Measurements from ENCODE around the gene BAIAP2L2. TPM values are rescaled to one million over a fixed set of nuclear protein-coding genes. Genes with fewer than 3 reads are reported as not detected.
"Not testable (repeated sequence)": the region's sequence is repeated elsewhere in the genome, so short reads cannot be mapped to it uniquely, and the experiment has no call there.

Gene BAIAP2L2
- total and polyA plus RNA-seq, 3 experiments from 2014 or later = 0.53 to 0.58 TPM; not detected in 1

DNA sequence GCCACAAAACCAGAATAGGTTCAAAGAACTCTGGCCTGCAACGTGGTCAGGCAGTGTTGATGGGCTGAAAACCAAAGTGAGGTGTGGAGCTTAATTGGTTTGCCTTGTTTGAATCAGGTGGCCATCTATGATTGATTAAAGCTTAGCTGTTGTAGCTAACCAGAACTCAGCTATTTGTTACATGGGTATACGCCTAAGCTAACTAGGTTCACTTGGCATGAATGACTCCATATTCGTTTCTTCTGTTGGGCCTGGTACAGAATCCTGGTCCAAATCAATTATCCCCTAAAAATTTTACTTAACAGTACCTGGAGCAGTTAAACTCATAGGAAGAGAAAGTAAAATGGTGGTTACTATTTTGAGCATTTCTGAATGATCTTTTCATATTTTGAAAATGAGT lies 7.7 kb upstream of the BAIAP2L2 start:
- Histone ChIP-seq H3K4me1 (ENCODE audit: insufficient read depth, low read length) (no peaks in the 10 kb centered on the region), H3K4me3 (ENCODE audit: low read length) (no peak overlapping the region), H3K9me3 (ENCODE audit: low read length) (no peaks in the 10 kb centered on the region), H3K36me3 (ENCODE audit: insufficient read depth, low read length) (no peaks in the 10 kb centered on the region), H3K27me3 (ENCODE audit: insufficient read depth, low read length, poor library complexity, severe bottlenecking) (no peaks in the 10 kb centered on the region), H3K27ac (ENCODE audit: low read depth, low read length) (no peak overlapping the region)
- DNase-seq = no peak
- POLR2A ChIA-PET = no interaction called here
- peaks cover 4% of the 10 kb centered on the region in 3 donors for H3K4me1 Mint-ChIP-seq
- no peak overlapping the region for H3K4me3 Mint-ChIP-seq
- H3K36me3 Mint-ChIP-seq = peaks cover 3 to 27% (median 5%) of the 10 kb centered on the region in 3 donors
- no peaks in the 10 kb centered on the region for H3K9me3 Mint-ChIP-seq
- CTCF ChIA-PET = interaction anchor here (1.3 kb wide), 1 partner anchor 16 kb away, joined by 3 read pairs; no protein-coding TSS in a partner anchor
- peak overlapping the region in 2 of 8 donors; percentile 43 to 85 for H3K27ac Mint-ChIP-seq
- no peaks in the 10 kb centered on the region for H3K27me3 Mint-ChIP-seq

DNA sequence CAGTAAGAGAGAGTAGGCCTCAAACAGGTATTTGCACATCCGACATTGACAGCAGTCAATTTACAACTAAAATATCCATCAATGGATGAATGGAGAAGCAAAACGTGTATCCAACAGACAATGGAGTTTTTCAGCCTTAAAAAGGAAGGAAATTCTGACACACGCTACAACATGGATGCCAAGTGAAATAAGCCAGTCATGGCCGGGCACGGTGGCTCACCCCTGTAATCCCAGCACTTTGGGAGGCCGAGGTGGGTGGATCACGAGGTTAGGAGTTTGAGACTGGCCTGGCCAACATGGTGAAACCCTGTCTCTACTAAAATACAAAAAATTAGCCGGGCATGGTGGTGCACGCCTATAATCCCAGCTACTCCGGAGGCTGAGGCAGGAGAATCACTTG lies 7.1 kb upstream of the BAIAP2L2 start:
- H3K36me3 ChIP-seq (ENCODE audit: insufficient read depth, low read length); H3K4me1 Mint-ChIP-seq; POLR2A ChIA-PET; H3K9me3 ChIP-seq (ENCODE audit: low read length); H3K4me3 ChIP-seq (ENCODE audit: low read length); H3K4me3 Mint-ChIP-seq; H3K9me3 Mint-ChIP-seq; H3K27me3 ChIP-seq (ENCODE audit: insufficient read depth, low read length, poor library complexity, severe bottlenecking); DNase-seq; H3K27ac ChIP-seq (ENCODE audit: low read depth, low read length); H3K4me1 ChIP-seq (ENCODE audit: insufficient read depth, low read length); H3K27me3 Mint-ChIP-seq: not testable (repeated sequence)
- peaks cover 3 to 31% (median 7%) of the 10 kb centered on the region in 3 donors for H3K36me3 Mint-ChIP-seq
- CTCF ChIA-PET = interaction anchor here (1.3 kb wide), 1 partner anchor 16 kb away, joined by 3 read pairs; no protein-coding TSS in a partner anchor
- peak overlapping the region in 2 of 8 donors; percentile 43 to 85 for H3K27ac Mint-ChIP-seq

GRCh38 chr22:38115423-38116205 lies 5.1 kb upstream of the BAIAP2L2 start:
- CTCF ChIA-PET = interaction anchor here (1.4 to 2.6 kb wide), 5 partner anchors 8 to 152 kb away, joined by 3 to 12 read pairs (median 12); no protein-coding TSS in a partner anchor
- H3K27ac ChIP-seq (ENCODE audit: low read depth, low read length) = no peak overlapping the region

GRCh38 chr22:38114484-38115398 lies 4.3 kb upstream of the BAIAP2L2 start:
- Mint-ChIP-seq H3K4me1 (peaks cover 4% of the 10 kb centered on the region in 3 donors), H3K27ac (peak overlapping the region in 4 of 8 donors; percentile 29 to 97 (median 76)), H3K4me3 (peak overlapping the region in 1 of 7 donors; percentile 78), H3K27me3 (no peaks in the 10 kb centered on the region), H3K9me3 (peaks cover 0 to 2% (median 0%) of the 10 kb centered on the region in 5 donors), H3K36me3 (peaks cover 3 to 30% (median 7%) of the 10 kb centered on the region in 3 donors)
- no peak overlapping the region for H3K4me3 ChIP-seq (ENCODE audit: low read length)
- DNase-seq = peak; percentile 55 to 76 (median 62)
- ChIA-PET POLR2A (interaction anchor here (0.6 kb wide), 1 partner anchor 125 kb away, joined by 3 read pairs; no protein-coding TSS in a partner anchor), CTCF (interaction anchor here (0.6 to 2.6 kb wide), 14 partner anchors 9 to 649 kb away, joined by 3 to 12 read pairs (median 4); no protein-coding TSS in a partner anchor)
- no peaks in the 10 kb centered on the region for H3K36me3 ChIP-seq (ENCODE audit: insufficient read depth, low read length)
- H3K4me1 ChIP-seq (ENCODE audit: insufficient read depth, low read length) = no peaks in the 10 kb centered on the region
- no peaks in the 10 kb centered on the region for H3K27me3 ChIP-seq (ENCODE audit: insufficient read depth, low read length, poor library complexity, severe bottlenecking)
- H3K9me3 ChIP-seq (ENCODE audit: low read length) = no peaks in the 10 kb centered on the region
- H3K27ac ChIP-seq (ENCODE audit: low read depth, low read length) = no peak overlapping the region

More at GRCh38 chr22:38115423-38116205, 5.1 kb upstream of the BAIAP2L2 start:
- H3K36me3 Mint-ChIP-seq = peaks cover 3 to 31% (median 7%) of the 10 kb centered on the region in 3 donors
- Histone ChIP-seq H3K4me1 (ENCODE audit: insufficient read depth, low read length) (no peaks in the 10 kb centered on the region), H3K36me3 (ENCODE audit: insufficient read depth, low read length) (no peaks in the 10 kb centered on the region), H3K4me3 (ENCODE audit: low read length) (no peak overlapping the region), H3K9me3 (ENCODE audit: low read length) (no peaks in the 10 kb centered on the region), H3K27me3 (ENCODE audit: insufficient read depth, low read length, poor library complexity, severe bottlenecking) (no peaks in the 10 kb centered on the region)
- no peaks in the 10 kb centered on the region for H3K27me3 Mint-ChIP-seq
- POLR2A ChIA-PET = interaction anchor here (0.6 kb wide), 1 partner anchor 124 kb away, joined by 3 read pairs; no protein-coding TSS in a partner anchor
- no peak overlapping the region for H3K4me3 Mint-ChIP-seq
- no peak overlapping the region for H3K27ac Mint-ChIP-seq
- H3K4me1 Mint-ChIP-seq = peaks cover 4% of the 10 kb centered on the region in 3 donors
- no peak for DNase-seq
- no peaks in the 10 kb centered on the region for H3K9me3 Mint-ChIP-seq

DNA sequence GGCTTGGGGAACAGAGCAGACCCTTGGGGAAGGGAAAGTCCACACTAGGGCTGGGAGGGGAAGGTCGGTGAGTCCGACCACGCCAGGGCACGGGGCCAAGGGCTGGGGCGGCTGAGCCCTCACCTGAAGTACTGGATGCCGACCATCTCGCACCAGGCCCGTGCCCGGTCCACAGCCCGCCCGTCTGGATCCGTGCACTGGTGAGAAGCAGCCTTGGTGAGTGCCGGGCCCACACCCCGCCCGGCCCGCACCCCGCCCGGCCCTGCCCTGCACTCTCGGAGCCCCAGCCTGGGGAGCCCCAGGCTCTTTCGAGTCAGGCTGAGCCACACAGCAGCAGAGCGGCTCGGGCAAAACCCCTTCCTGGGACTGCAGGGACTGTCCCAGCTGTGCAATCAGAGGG lies 1.9 kb upstream of the BAIAP2L2 start:
- H3K27me3 ChIP-seq (ENCODE audit: insufficient read depth, low read length, poor library complexity, severe bottlenecking) = no peaks in the 10 kb centered on the region
- Mint-ChIP-seq H3K27me3 (no peaks in the 10 kb centered on the region), H3K4me3 (no peak overlapping the region), H3K9me3 (peaks cover 0 to 2% (median 0%) of the 10 kb centered on the region in 5 donors), H3K36me3 (peaks cover 3 to 23% (median 4%) of the 10 kb centered on the region in 3 donors), H3K4me1 (peaks cover 4 to 6% (median 4%) of the 10 kb centered on the region in 3 donors), H3K27ac (no peak overlapping the region)
- DNase-seq = no peak
- H3K4me1 ChIP-seq (ENCODE audit: insufficient read depth, low read length) = no peaks in the 10 kb centered on the region
- no peaks in the 10 kb centered on the region for H3K9me3 ChIP-seq (ENCODE audit: low read length)
- ChIA-PET POLR2A (no interaction called here), CTCF (interaction anchor here (1.1 to 1.2 kb wide), 2 partner anchors 10 to 60 kb away, joined by 3 to 4 read pairs; no protein-coding TSS in a partner anchor)
- no peak overlapping the region for H3K27ac ChIP-seq (ENCODE audit: low read depth, low read length)
- no peaks in the 10 kb centered on the region for H3K36me3 ChIP-seq (ENCODE audit: insufficient read depth, low read length)
- H3K4me3 ChIP-seq (ENCODE audit: low read length) = no peak overlapping the region

- ChIA-PET POLR2A (no interaction called here), CTCF (interaction anchor here (1.1 to 1.2 kb wide), 2 partner anchors 10 to 60 kb away, joined by 3 to 4 read pairs; no protein-coding TSS in a partner anchor)
- no peak overlapping the region for H3K4me3 Mint-ChIP-seq
- H3K36me3 Mint-ChIP-seq = peaks cover 3 to 21% (median 4%) of the 10 kb centered on the region in 3 donors
- no peak overlapping the region for H3K27ac Mint-ChIP-seq
- H3K4me1 Mint-ChIP-seq = peaks cover 4 to 6% (median 4%) of the 10 kb centered on the region in 3 donors
- DNase-seq = peak in 1 of 5 donors; percentile 48
- H3K27me3 Mint-ChIP-seq = no peaks in the 10 kb centered on the region
- no peaks in the 10 kb centered on the region for H3K36me3 ChIP-seq (ENCODE audit: insufficient read depth, low read length)
- no peak overlapping the region for H3K4me3 ChIP-seq (ENCODE audit: low read length)
- peaks cover 0 to 2% (median 0%) of the 10 kb centered on the region in 5 donors for H3K9me3 Mint-ChIP-seq
- H3K4me1 ChIP-seq (ENCODE audit: insufficient read depth, low read length) = no peaks in the 10 kb centered on the region
- no peak overlapping the region for H3K27ac ChIP-seq (ENCODE audit: low read depth, low read length)
- no peaks in the 10 kb centered on the region for H3K27me3 ChIP-seq (ENCODE audit: insufficient read depth, low read length, poor library complexity, severe bottlenecking)
- H3K9me3 ChIP-seq (ENCODE audit: low read length) = no peaks in the 10 kb centered on the region
Measured at GRCh38 chr22:38111925-38112355, 1.5 kb upstream of the BAIAP2L2 start.

GRCh38 chr22:38110863-38111852 lies 674 bp upstream of the BAIAP2L2 start:
- Histone ChIP-seq H3K27me3 (ENCODE audit: insufficient read depth, low read length, poor library complexity, severe bottlenecking) (no peaks in the 10 kb centered on the region), H3K9me3 (ENCODE audit: low read length) (no peaks in the 10 kb centered on the region), H3K4me3 (ENCODE audit: low read length) (no peak overlapping the region), H3K27ac (ENCODE audit: low read depth, low read length) (no peak overlapping the region), H3K4me1 (ENCODE audit: insufficient read depth, low read length) (no peaks in the 10 kb centered on the region), H3K36me3 (ENCODE audit: insufficient read depth, low read length) (no peaks in the 10 kb centered on the region)
- Mint-ChIP-seq H3K4me3 (no peak overlapping the region), H3K36me3 (peaks cover 3 to 20% (median 4%) of the 10 kb centered on the region in 3 donors), H3K4me1 (peaks cover 4 to 8% (median 7%) of the 10 kb centered on the region in 3 donors), H3K27me3 (no peaks in the 10 kb centered on the region), H3K9me3 (peaks cover 0 to 2% (median 0%) of the 10 kb centered on the region in 5 donors), H3K27ac (peak overlapping the region in 1 of 8 donors; percentile 34)
- POLR2A ChIA-PET = no interaction called here
- DNase-seq = peak in 1 of 5 donors; percentile 26
- CTCF ChIA-PET = interaction anchor here (2.1 kb wide), 1 partner anchor 119 kb away, joined by 4 read pairs; no protein-coding TSS in a partner anchor
